Hindlimb muscle (tissue), 1 donor: ENCODE measurements around the gene C6orf58. TPM values are rescaled to one million over a fixed set of nuclear protein-coding genes. Genes with fewer than 3 reads are reported as not detected.
"Not testable (repeated sequence)": the region's sequence is repeated elsewhere in the genome, so short reads cannot be mapped to it uniquely, and the experiment has no call there.

Source experiments
- DNase-seq: peaks from one replicate; pipeline ENCODE4 v3.0.0-alpha.2; 2013
- polyA plus RNA-seq: library from polyadenylated mRNA; unstranded; fragments of 120-200 nt; gene quantifications from one replicate; pipeline ENCODE4 v1.2.1, GENCODE V29; 2013; ENCODE audit not compliant: insufficient read length

The C6orf58 gene
- polyA plus RNA-seq, 1 donor, result 1.0 TPM

DNA sequence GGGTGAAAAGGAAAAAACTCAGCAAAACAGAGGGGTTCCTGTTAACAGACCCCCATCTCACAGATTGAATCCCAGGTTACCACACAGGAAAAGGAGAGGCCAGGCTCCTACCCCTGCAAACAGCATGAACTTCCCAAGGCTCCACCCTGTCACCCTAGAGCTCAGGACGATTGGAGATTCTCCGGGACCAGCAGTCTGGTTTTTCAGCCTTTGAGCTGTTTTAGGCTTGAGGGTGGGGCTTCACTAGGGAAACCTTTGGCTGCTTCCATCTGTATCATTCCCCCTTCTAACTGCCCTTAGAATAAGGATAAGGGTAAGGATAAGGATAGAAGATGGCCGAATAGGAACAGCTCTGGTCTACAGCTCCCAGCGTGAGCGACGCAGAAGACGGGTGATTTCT lies 16.0 kb downstream of the C6orf58 start:
- DNase-seq, result no peak

DNA sequence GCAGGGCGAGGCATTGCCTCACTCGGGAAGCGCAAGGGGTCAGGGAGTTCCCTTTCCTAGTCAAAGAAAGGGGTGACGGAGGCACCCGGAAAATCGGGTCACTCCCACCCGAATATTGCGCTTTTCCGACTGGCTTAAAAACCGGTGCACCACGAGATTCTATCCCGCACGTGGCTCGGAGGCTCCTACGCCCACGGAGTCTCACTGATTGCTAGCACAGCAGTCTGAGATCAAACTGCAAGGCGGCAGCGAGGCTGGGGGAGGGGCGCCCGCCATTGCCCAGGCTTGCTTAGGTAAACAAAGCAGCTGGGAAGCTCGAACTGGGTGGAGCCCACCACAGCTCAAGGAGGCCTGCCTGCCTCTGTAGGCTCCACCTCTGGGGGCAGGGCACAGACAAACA lies 16.5 kb downstream of the C6orf58 start:
- not testable (repeated sequence) for DNase-seq

DNA sequence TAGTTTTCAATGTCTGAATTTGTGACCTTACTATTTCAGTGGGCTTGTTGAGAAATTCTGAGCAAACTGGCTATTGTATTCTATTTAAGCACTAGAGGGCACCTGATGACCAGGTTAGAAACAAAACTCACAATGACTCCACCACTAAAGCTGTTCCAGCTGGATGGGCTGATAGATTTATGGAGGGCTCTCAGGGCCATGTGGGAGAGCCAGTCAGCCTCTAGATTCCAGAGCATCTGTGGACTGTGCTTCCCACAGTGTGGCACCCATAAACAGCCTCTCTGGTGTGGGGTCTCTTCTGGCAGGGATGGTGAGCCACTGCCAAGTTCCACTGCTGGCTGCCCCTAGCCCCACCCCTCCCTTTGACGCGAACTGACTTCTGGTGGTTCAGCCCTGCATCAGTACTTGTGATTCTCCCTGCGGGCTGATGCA lies 29.2 kb downstream of the C6orf58 start:
- no peak for DNase-seq

DNA sequence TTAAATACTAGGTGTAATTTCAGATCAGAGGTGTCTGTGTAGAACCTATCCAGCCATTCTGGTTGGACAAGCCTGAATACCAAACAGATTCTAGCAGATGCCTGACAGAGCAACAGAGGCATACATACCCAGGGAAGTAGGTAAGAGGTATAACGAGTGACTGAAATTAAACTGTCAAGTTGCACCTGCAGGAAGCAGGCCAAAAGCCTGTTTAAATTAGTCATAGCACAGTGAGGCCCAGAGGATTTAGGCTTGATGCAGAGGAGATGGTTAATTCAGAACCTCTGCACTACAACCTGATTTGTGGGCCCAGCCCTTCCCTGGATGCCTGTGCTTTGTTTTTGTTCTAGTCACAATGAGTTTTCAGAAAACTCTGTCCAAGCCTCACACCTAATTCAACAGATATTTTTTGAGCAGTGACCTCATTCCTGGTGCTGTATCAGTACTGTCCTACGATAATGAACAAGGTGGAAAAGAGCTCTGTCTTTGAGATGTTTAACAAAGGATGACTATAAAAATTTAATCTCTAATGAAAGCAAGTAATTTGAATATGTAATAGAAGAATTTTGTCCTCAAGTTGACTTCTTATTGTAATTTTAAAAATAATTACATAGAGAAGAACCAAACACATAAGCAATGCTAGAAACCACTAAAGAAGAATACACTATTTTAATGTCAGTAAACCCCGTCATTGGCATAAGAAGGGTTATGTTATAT lies 31.7 kb downstream of the C6orf58 start:
- no peak for DNase-seq

DNA sequence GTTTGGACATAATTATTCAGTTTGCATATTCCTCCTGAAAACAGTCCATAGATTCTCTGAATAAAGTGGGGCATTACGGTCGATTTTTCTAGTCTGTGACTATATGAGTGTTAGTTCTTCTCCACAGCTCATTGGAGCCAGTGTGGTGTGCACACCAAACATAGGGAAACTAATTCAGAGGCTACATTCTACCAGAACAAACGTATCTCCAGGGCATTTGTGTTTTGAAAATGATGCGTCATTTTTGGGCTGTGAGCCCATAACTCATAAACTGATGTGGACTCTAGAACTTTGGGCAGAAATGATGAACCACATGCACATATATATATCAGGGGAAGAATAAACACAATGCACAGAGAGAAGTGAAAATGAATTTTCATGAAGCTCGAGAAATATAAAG lies 41.8 kb downstream of the C6orf58 start:
- no peak for DNase-seq

DNA sequence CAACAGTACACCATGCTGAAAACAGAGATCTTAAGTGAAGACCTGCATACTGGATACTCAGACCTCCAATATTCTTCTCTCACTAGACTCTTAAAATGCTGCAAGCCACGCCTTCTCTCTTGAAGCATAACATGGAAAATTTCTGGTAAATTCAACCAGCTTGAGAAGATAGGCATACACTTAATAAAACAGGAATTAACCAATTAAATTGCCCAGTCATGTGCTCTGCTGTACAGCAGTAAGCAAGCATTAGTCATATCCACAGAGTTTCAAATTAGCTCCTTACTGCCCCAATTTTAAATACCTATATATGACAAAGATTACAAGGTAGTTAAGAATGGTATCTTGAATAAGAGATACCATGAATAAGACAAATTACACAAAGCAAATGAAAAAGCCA lies 53.8 kb downstream of the C6orf58 start:
- no peak for DNase-seq

DNA sequence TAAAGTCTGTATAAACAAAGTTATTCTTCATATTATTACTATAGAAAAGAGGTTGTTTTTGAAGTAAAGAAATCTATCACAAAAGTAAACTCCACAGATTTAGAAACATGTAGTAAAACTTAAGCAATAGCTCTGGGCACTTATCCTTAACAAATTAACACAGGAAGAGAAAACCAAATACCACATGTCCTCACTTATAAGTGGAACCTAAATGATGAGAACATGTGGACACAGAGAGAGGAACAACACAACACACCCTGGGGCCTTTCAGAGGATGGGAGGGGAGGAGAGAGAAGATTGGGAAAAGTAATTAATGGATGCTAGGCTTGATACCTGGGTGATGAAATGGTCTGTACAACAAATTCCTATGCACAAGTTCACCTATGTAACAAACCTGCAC lies 57.2 kb downstream of the C6orf58 start:
- DNase-seq, result no peak

DNA sequence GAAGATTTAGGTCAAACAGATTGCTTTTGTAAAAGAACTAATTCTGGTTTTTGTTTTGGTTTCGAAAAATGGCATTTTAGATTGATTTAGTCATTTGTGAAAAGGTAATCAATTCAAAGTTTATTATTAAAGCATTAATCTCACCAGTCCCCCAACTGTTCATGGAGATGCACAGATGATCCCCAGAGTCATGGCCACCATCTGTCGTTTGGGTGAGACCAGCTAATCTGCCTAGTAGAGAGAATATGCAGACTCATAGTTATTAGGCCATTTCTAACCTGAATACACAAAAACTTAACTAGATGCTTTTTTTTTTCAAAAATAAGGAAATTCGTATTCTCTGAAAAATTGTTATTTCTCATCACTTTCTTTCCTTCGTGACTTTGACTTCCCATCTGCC lies 58.1 kb downstream of the C6orf58 start:
- no peak for DNase-seq

DNA sequence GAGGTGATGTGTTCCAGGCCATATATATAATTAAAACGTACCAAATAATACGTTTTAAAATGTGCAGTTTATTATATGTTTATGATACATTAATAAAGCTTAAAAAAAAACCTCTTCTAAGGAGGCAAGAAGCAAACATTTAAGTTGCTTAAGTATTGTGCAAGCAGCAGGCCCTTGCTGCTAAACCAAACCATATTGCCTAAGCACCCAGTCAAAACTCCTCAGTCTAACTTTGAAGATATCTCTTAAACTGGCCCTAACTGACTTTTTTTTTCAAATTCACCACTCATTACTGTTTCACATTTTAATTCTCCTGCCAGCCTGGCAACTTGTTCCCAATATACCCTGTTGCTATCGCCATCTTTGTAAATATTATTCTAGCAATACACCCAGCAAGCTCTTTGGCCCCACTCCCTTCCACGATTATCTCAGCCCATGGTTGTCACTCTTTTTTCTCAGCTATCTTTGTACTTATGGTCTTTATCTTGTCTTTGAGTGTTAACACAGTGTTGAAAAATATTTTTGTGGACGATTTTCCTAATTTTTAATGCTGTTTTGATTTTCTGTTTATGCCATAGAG lies 60.9 kb downstream of the C6orf58 start:
- no peak for DNase-seq

Other genes with a start within 250 kb of the C6orf58 start
- gene ECHDC1, start 233.6 kb upstream of the C6orf58 start, polyA plus RNA-seq, result 59.7 TPM
- 15.4 TPM for gene KIAA0408, start 117.8 kb upstream of the C6orf58 start, polyA plus RNA-seq